ENCODE measurements around the gene TECTA. TPM values are rescaled to one million over a fixed set of nuclear protein-coding genes. Genes with fewer than 3 reads are reported as not detected.

Gene TECTA
- total RNA-seq, 4 donors from 2014 or later: 1.3 to 6.4 (median 3.3) TPM

DNA sequence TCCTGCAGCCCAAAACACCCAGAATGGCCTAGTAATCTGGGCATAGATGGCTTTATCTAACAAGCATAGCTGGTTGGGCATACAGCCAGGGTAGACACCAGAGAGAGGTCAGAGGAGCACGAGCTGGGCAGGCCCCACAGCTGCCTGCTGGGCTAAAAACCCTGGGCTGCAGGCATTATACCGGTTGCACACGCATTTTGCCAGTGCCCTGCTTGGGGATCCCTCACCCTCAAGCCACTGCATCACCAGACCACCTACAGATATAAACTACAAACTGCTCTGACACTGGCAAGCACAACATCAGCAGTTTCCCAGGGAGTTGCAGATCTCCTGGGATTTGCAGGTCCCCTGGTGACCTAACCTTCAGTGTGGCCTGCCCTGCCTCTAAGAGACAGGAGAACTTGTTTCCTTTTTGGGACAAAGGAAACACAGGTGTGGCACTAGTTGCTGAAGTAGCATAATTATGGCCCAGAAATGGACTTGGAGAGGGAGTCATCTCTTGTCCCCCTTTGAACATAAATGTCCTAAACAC is 112.4 kb downstream of the TECTA start:
- Histone ChIP-seq H3K4me1 (peaks cover 7 to 8% of the 10 kb centered on the region in 2 donors), H3K27ac (no peak overlapping the region), H3K4me3 (replicated peaks in 1 of 3) (no peak overlapping the region), H3K9me3 (no peaks in the 10 kb centered on the region), H3K36me3 (no peaks in the 10 kb centered on the region), H3K27me3 (no peaks in the 10 kb centered on the region)
- 77 to 89% methylated on average over 3 of the region's 3 CpGs for WGBS, 2 donors
- intact Hi-C loops (cut with DNase I): no loop called here
- no peak for DNase-seq
- TF ChIP-seq POLR2A (IDR thresholded peaks at IDR 0.05) (no peak), CTCF (IDR thresholded peaks at IDR 0.05) (no peak)

GRCh38 chr11:121214861-121215260 is 113.8 kb downstream of the TECTA start:
- no peaks in the 10 kb centered on the region for H3K36me3 ChIP-seq
- TF ChIP-seq POLR2A (IDR thresholded peaks at IDR 0.05) (no peak), CTCF (IDR thresholded peaks at IDR 0.05) (no peak)
- peaks cover 7% of the 10 kb centered on the region in 2 donors for H3K4me1 ChIP-seq
- no peaks in the 10 kb centered on the region for H3K27me3 ChIP-seq
- no peaks in the 10 kb centered on the region for H3K9me3 ChIP-seq
- intact Hi-C loops (cut with DNase I): no loop called here
- H3K27ac ChIP-seq: no peak overlapping the region
- no peak overlapping the region for H3K4me3 ChIP-seq (replicated peaks in 1 of 3)
- no peak for DNase-seq

DNA sequence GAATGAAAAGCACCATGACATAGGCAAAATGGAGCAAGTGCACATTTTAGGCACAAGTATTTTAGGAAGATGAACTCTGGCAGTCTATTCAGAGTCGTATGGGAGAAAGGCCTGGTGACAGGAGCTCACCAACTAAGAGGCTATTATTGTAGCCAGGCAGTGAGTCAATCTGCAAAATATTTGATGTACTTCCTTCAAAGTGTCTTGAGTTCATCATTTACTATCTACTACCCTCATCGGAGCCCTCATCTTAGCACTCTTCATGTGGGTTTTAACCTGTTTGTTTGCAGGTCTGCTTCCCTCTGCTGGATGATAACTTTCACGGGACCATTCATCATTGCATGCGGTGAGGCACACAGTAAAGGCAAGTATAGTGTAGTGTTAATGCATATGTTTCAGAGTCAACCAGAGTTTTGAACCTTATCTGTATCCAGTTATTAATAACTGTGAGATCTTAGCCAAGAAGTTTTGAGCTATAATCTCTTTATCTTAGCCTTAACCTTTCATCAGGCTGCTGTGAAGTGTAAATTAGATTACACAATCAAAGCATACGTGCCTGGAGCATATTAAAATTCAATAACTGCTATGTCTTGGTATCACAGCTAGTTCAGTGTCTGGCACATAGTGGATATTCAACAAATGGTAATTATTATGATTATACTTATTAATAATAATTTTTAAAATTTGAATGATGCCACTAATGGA is 120.6 kb downstream of the TECTA start:
- WGBS, 2 donors: 77 to 82% methylated on average over 5 of the region's 5 CpGs
- no peak overlapping the region for H3K4me3 ChIP-seq (replicated peaks in 1 of 3)
- no peaks in the 10 kb centered on the region for H3K4me1 ChIP-seq
- H3K27me3 ChIP-seq: no peaks in the 10 kb centered on the region
- no peak overlapping the region for H3K27ac ChIP-seq
- H3K9me3 ChIP-seq: no peaks in the 10 kb centered on the region
- H3K36me3 ChIP-seq: no peaks in the 10 kb centered on the region
- intact Hi-C loops (cut with DNase I): no loop called here
- DNase-seq: no peak
- TF ChIP-seq POLR2A (IDR thresholded peaks at IDR 0.05) (no peak), CTCF (IDR thresholded peaks at IDR 0.05) (no peak)

DNA sequence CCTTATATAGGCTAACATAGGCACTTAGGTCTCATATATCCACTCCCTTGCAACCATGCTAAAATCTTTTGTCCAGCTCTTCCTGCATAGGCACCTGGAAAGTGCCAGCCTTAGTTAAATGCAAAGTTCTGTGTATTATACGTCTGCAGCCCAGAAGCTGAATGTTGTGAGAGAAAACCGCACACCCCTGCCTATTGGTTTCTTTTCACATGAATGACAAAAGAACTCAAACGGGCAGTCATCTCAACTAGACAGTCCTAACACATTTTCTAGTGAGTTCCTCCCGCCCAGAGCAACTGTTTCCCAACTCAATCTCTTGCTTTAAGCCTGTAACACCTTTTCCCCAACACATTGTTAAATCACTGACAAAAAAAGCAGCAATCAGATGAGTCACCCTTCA is 122.1 kb downstream of the TECTA start:
- TF ChIP-seq POLR2A (IDR thresholded peaks at IDR 0.05) (no peak), CTCF (IDR thresholded peaks at IDR 0.05) (no peak)
- intact Hi-C loops (cut with DNase I): no loop called here
- Histone ChIP-seq H3K4me1 (no peaks in the 10 kb centered on the region), H3K27ac (no peak overlapping the region), H3K4me3 (replicated peaks in 1 of 3) (no peak overlapping the region), H3K36me3 (no peaks in the 10 kb centered on the region), H3K27me3 (no peaks in the 10 kb centered on the region), H3K9me3 (no peaks in the 10 kb centered on the region)
- no peak for DNase-seq
- 70 to 71% methylated on average over 4 of the region's 4 CpGs for WGBS, 2 donors

DNA sequence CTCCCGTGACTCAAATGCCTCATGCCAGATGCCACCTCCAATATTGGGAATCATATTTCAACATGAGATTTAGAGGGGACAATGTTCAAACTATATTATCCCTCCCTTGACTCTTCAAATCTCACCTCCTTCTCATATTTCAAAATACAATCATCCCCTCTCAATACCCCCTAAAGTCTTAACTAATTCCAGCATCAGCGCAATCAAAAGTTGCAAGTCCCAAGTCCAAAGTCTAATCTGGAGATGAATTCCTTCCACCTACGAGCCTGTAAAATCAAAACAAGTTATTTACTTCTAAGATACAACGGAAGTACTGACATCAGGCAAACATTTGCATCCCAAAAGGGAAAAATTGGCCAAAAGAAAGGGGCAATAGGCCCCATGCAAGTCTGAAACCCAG is 124.3 kb downstream of the TECTA start:
- DNase-seq: no peak
- TF ChIP-seq POLR2A (IDR thresholded peaks at IDR 0.05): no peak
- no peak for TF ChIP-seq CTCF (IDR thresholded peaks at IDR 0.05)
- H3K9me3 ChIP-seq: no peaks in the 10 kb centered on the region
- no peak overlapping the region for H3K4me3 ChIP-seq (replicated peaks in 1 of 3)
- no peak overlapping the region for H3K27ac ChIP-seq
- no peaks in the 10 kb centered on the region for H3K27me3 ChIP-seq
- no peaks in the 10 kb centered on the region for H3K4me1 ChIP-seq
- intact Hi-C loops (cut with DNase I): no loop called here
- 85 to 86% methylated on average over 4 of the region's 4 CpGs for WGBS, 2 donors
- no peaks in the 10 kb centered on the region for H3K36me3 ChIP-seq
